GM18507 (cell line): Measurements from ENCODE around the gene SIM2.
"Not testable (repeated sequence)": the region's sequence is repeated elsewhere in the genome, so short reads cannot be mapped to it uniquely, and the experiment has no call there.

ENCODE experiments used
- DNase-seq: peaks from one replicate; pipeline ENCODE4 v3.0.0; 2011; ENCODE audit warnings: low read depth; ENCODE audit not compliant: insufficient read length; ENCODE audit errors: extremely low spot score
- FAIRE-seq: peaks from 2 replicates; lab custom pipeline; 2011; peaks lifted over from hg19 to GRCh38; lab: Jason Lieb, UNC

Gene SIM2, protein sequence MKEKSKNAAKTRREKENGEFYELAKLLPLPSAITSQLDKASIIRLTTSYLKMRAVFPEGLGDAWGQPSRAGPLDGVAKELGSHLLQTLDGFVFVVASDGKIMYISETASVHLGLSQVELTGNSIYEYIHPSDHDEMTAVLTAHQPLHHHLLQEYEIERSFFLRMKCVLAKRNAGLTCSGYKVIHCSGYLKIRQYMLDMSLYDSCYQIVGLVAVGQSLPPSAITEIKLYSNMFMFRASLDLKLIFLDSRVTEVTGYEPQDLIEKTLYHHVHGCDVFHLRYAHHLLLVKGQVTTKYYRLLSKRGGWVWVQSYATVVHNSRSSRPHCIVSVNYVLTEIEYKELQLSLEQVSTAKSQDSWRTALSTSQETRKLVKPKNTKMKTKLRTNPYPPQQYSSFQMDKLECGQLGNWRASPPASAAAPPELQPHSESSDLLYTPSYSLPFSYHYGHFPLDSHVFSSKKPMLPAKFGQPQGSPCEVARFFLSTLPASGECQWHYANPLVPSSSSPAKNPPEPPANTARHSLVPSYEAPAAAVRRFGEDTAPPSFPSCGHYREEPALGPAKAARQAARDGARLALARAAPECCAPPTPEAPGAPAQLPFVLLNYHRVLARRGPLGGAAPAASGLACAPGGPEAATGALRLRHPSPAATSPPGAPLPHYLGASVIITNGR

DNA sequence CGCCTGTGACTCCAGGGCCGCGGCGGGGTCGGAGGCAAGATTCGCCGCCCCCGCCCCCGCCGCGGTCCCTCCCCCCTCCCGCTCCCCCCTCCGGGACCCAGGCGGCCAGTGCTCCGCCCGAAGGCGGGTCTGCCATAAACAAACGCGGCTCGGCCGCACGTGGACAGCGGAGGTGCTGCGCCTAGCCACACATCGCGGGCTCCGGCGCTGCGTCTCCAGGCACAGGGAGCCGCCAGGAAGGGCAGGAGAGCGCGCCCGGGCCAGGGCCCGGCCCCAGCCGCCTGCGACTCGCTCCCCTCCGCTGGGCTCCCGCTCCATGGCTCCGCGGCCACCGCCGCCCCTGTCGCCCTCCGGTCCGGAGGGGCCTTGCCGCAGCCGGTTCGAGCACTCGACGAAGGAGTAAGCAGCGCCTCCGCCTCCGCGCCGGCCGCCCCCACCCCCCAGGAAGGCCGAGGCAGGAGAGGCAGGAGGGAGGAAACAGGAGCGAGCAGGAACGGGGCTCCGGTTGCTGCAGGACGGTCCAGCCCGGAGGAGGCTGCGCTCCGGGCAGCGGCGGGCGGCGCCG, at the start of gene SIM2:
Gene SIM2, plus strand, starts transcription at position 135 of the 565 bp plus-strand sequence. CDS start 632 bp downstream, outside the sequence.
- FAIRE-seq (no peak), DNase-seq (no peak)

DNA sequence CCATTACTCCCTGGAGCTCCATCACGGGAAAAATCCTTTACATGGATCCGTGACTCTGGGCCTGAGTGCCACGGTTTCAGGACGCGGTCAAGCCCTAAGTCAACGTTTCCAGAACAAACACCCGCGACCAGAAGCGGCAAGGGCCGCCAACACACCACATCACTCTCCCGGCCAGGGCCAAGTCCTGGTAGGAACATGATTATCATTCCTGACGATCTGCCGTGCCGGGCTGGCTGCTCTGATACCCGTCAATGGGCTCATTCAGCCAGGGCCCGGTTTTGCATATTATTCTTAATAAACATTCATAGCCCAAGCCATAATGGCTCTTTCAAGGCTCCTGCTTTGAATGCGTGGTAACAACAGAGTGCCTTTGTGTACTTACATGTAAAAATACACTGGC, 44.6 kb upstream of the SIM2 start:
- FAIRE-seq = no peak
- DNase-seq = no peak

DNA sequence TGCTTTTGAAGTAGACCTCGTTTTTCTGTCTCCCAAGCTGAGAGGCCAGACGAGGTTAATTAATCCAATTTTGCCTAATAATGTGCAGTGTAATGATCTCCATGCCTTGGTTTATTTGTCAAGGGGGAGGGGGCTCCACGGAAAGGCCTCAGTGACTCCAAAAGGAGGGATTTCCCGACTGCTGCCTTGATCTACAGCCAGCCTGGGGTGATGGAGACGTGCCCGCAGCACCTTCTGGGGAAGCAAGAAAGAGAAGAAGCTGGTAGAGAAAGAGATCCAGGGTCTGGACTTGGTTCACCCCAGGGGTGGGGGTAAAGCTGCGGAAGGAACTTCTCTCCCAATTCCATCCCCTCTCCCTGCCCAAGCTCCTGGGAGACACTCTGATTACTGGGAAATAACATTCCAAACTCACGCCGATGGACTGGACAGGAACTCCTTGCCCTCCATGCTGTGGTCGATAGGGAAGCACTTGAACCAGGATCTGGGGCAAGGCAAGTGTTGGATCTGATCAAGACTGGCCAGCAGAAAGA, 44.1 kb upstream of the SIM2 start:
- DNase-seq (no peak), FAIRE-seq (no peak)

DNA sequence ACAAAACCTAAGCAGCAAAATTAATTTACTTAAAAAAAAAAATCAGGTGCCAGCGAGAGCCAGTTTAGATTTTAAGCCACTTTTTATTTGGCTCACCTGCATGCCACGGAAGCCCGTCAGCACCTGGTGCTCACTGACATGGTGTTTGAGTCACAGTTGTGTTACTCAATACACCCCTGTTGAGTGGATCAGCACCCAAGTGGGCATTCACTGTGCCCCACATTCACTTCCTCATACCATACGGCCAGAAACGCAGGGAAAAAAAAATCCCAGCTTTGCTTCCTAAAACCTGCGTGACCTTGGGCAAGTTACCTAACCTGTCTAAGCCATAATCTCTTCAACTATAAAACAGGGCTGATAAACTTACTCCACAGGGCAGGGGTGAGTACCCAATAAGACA, 42.8 kb upstream of the SIM2 start:
- FAIRE-seq = no peak
- DNase-seq = no peak

DNA sequence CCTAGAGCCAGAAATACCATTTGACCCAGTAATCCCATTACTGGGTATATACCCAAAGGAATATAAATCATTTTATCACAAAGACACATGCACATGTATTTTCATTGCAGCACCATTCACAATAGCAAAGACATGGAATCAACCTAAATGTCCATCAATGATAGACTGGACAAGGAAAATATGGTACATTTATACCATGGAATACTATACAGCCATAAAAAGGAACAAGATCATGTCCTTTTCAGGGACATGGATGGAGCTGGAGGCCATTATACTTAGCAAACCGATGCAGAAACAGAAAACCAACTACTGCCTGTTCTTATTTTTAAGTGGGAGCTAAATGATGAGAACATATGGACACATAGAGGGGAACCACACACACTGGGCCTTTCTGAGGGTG, 41.6 kb upstream of the SIM2 start:
- DNase-seq, FAIRE-seq: not testable (repeated sequence)

DNA sequence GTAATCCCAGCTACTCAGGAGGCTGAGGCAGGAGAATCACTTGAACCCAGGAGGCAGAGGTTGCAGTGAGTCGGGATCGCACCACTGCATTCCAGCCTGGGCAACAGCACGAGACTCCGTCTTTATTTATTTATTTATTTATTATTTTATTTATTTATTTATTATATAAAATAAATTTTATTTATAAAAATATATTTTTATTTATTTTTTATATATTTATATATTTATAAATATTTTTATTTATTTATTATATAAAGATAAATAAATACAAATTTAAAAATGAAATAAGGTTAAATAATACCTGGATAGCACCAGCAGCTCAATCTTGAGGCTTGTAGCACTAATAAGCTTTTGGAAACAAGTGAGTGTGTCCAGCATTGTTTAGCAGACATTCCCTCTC, 40.9 kb upstream of the SIM2 start:
- FAIRE-seq (no peak), DNase-seq (no peak)

DNA sequence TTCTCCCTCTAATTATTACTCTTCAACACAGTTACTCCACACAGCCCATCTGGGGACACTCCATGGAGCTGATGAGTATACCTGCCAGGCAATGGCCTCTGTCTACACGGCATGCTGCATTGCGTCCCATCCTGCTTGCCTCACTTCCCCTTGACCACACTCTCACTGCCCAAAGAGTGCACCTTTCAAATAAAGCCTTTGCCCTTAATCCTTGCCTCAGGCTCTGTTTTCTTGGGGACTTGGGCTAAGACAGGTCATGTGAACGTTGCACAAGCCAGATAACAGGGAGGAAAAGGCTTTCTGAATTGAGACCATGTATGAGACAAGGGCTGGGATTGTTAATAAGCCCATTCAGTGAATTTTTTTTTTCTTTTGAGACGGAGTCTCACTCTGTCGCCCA, 40.0 kb upstream of the SIM2 start:
- FAIRE-seq (no peak), DNase-seq (no peak)

DNA sequence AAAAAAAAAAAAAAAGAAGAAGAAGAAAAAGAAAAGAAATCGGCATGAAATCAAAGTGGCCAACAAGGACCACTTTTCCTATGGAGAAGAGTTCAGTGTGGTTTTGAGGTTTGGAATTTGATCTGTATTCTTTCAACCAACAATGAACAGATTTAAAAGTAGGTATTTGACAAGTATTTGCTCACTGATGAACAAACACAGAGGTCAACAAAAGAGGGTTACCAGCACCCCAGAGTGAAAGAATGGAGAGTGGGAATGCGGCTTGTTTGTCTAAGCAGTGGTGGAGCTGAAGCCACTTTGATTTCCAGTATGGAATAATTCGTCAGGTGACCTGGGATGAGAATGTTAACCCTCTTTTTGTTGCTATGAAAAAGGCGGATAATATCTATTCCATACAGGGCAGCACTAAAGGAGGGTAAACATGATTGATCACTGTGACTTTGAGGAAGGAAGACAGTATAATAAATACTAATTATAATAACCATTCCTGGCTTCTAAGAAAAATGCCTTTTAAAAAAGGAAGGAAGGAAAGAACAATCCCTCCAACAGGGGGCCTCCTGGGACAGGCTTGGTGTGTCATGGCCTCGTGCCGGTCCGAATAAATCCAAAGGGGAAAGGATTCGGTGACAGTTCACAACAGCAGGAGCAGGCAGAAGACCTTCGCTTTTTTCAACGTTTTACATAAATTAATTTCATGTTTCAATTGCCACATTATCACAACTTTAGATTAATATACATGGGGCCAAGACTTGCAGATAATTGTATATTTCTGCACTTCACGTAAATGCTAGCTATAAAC, 37.2 kb upstream of the SIM2 start:
- no peak for FAIRE-seq
- DNase-seq = no peak

DNA sequence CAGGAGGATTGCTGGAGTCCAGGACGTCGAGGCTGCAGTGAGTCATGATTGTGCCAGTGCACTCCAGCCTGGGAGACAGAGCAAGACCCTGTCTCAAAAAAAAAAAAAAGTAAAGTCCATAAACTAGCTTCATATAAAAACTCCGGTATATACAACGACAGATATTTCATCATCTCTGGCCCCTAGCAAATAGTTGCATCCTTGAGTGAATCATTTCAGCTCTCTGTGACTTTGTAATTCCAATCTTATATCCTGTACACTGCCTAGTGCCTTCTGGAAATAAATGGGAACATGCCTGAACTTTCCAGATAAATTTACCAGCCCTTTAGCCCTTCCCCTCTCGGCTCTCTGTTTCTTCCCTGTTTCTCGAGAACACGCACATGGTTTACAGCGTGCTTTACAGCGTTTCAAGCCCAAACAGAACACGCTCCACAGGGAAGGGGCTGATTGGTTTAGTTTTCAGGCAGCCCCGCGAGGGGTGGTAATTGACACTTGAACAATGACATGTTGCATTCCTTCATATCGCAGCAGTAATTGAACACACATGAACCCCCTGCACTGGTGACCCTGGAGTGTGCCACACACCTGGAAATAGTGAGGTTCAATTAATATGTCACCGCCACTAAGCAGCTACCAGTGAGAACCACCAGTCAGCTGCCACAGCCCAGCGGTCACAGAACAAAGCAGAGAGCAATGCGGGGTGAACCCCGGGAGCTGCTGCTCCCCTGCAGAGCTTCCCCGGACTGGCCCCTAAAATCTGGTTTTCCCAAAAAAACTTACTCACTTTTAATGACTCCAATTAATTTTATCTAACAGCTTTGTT, 35.7 kb upstream of the SIM2 start:
- no peak for FAIRE-seq
- DNase-seq = no peak

DNA sequence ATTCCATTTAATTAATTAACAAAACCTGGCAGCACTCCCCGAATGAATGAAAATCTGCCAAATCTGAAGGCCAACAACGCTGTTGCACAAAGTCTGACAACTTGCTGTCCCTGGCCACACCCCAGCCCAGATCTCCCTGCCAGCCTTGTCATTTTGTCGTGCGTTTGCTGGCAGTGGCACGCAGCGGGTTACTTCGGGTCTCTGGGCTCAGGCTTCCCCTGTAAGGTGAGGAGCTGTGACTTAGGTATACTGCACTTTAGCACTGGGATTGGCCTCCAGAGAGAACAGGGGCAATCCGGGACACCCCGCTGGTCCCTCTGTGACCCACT, 34.3 kb upstream of the SIM2 start:
- FAIRE-seq (no peak), DNase-seq (no peak)

DNA sequence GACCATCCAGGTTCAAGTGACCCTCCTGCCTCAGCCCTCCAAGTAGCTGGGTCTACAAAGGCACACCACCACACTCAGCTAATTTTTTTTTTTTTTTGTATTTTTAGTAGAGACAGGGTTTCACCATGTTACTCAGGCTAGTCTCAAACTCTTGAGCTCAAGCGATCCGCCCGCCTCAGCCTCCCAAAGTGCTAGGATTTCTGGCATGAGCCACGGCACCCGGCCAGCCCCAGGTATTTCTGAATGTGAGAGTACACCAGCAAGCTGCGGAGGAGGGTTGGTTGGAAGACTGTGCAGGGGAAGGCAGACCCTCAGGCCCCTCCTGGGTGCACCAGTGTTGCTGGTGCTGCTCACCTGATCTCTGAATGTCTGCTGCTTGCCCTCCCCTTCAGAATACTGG, 33.1 kb upstream of the SIM2 start:
- no peak for FAIRE-seq
- DNase-seq = no peak

DNA sequence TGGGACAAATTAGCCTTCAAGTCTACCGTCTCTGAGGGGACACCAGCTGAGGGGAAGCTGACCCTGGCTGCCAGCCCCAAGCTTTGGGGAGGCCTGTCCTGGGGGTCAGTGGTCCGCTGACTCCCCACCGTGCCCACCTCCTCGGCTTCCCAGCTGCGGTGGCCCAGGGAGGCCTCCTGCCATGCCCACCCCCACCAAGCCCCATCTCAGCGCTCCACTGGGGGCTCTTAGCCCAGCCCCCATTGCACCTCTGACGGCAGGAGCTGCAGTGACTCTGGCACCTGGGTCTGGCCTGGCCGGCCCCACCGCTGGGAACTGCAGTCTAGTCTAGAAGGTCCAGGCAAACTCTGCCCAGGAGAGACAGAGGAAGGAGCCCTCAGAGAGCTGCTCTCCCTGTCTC, 30.2 kb upstream of the SIM2 start:
- no peak for FAIRE-seq
- DNase-seq = no peak

DNA sequence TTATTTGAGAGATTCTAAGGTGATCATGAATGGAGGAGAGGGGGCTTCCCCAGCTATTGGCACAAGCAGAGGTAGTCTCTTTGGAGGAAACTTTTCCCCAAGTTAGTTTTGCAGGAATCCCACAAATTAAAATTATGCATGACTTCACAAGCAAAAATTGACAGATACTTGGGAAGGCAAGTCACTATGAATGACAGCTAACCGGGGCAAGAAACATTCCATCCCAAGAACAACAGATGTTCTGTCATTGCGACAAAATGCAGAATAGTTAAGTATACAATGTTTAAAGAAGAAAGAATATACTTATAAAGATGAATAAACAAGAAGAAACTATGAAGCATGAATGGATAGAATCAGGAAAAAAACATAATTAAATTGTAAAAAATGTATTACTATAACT, 27.1 kb upstream of the SIM2 start:
- no peak for DNase-seq
- FAIRE-seq = no peak

DNA sequence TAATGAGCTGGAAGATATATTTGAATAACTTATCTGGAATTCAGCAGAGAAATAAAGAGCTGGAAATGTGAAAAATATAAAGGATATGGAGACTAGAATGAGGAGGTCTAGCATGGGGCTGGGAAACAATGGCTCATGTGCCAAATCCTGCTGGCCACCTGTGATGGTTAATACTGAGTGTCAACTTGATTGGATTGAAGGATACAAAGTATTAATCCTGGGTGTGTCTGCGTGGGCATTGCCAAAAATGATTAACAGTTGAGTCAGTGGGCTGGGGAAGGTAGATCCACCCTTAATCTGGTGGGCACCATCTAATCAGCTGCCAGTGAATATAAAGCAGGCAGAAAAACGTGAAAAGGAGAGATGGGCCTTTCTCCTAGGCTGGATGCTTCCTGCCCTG, 26.6 kb upstream of the SIM2 start:
- FAIRE-seq, DNase-seq: not testable (repeated sequence)

DNA sequence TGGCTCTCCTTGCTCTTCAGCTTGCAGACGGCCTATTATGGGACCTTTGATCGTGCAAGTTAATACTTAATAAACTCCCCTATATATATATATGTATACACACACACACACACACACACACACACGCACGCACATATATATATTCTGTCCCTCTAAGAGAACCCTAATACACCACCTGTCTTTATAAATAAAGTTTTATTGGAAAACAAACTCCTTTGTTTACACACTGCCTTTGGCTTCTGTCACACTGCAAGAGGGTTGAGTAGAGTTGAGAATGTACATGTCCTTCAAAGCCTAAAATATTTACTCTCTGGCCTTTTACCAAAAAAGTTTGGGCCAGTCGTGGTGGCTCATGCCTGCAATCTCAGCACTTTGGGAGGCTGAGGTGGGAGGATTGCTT, 26.2 kb upstream of the SIM2 start:
- FAIRE-seq (no peak), DNase-seq (no peak)

DNA sequence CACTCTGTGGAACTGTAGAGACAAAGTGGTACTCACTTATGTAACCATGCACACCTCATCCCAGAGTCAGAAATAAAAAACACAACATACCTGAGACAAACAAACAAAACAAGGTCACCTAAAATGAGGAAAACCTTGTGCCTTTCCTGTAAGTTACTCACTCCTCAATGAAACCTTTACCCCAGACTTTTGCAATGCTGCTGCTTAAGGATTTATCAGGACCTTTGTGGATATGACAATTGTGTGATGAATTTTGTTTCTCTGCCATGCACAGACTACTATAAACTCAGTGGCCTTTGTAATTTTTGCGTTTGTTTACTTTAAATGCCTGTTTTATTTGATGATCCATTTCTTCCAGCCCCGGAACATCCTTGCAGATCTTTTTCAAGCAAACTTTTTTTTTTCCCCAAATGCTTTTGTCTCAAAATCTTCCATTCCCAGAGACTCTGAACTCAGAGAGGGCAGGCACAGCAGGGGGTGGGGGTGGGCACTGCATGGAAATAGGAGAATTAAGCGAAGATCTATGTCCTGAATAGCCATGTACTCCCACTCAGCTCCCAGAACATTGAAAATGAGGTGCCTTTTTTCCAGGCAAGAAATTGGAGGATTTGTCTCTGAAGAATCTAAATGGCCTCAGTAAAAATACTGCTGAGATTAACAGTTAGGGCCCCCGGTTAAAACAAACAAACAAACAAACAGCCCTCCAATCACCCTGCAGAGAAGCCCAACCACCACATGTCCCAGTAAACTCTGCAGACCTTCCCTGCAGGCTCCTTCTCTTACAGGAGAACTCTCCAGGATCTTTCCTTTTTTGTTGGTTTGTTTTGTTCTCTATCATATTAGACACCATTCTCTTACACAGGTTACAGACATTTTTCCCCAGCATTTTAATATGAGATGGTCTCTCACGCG, 22.6 kb upstream of the SIM2 start:
- DNase-seq (no peak), FAIRE-seq (no peak)

DNA sequence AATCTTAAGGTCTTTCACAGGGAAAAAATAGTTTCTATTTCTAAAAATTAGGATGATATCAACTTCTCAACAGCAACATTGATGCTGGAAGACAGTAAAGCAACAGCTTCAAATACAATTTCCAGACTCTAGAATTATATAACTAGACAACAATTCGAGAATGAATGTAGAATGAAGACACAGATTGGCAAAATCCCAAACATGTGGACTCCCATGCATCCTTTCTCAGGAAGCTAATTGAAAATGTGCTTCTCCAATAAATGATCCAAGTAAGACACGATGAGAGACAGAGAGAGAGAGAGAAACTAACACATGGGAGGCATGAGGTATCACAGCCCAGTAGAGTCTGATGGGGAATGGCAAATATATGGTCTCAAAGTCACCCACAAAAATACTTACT, 21.5 kb upstream of the SIM2 start:
- FAIRE-seq = no peak
- no peak for DNase-seq

DNA sequence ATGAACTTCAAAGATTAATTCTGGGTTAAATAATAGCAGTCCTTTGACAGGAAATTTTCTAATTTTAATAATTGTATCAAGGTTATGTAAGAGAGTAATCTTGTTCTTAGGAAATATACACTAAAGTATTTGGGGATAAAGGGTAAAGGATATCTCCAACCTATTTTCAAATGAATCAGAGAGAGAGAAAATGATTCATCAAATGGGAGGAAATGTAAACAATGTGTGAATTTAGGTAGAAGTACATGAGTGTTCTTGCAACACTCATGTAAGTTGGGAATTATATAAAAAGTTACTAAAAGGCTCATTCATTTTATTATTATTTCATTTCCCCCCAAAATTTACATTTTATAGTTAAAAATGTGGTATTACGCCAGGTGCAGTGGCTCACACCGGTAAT, 20.4 kb upstream of the SIM2 start:
- FAIRE-seq (no peak), DNase-seq (no peak)
